Measurements from ENCODE around the gene YOD1. TPM values are rescaled to one million over a fixed set of nuclear protein-coding genes. Genes with fewer than 3 reads are reported as not detected.
A peak's percentile ranks its signal among the peaks of the same experiment; 100 is the strongest.

YOD1 gene
- total and polyA plus RNA-seq, 10 of the 15 experiments (the other 5 are each of a cell fraction or from before 2014, with no cell fraction given): 2.1 to 7.9 (median 5.0) TPM

GRCh38 chr1:207077470-207078377 lies 26.7 kb upstream of the YOD1 start:
- Histone ChIP-seq H3K4me1 (ENCODE audit: control insufficient read depth, insufficient read depth, low read length) (no peaks in the 10 kb centered on the region), H3K4me2 (ENCODE audit: control insufficient read depth, insufficient read depth) (no peak overlapping the region), H3K9ac (ENCODE audit: control insufficient read depth, insufficient read depth, low read length) (no peak overlapping the region), H3K9me3 (replicated peaks; ENCODE audit: control insufficient read depth, insufficient read depth, low read length) (no peaks in the 10 kb centered on the region), H3K79me2 (ENCODE audit: control insufficient read depth, insufficient read depth, low read length) (no peaks in the 10 kb centered on the region), H4K20me1 (ENCODE audit: control insufficient read depth, insufficient read depth) (no peaks in the 10 kb centered on the region), H2AFZ (ENCODE audit: control insufficient read depth, low read depth, low read length) (no peak overlapping the region), H3K27ac (ENCODE audit: control insufficient read depth, insufficient read depth) (no peak overlapping the region), H3K27me3 (replicated peaks in 1 of 2; ENCODE audit: control insufficient read depth in 2 of 2, insufficient read depth in 2 of 2, low read length in 1 of 2) (no peaks in the 10 kb centered on the region), H3K4me3 (no peak overlapping the region), H3K36me3 (ENCODE audit: control insufficient read depth in 2 of 2, insufficient read depth in 2 of 2, low read length in 1 of 2) (no peaks in the 10 kb centered on the region)
- FAIRE-seq: peak; percentile 96
- ATAC-seq: peak; percentile 94
- ChIA-PET POLR2A (no interaction called here), CTCF (interaction anchor here (0.6 to 10.2 kb wide), 8 partner anchors 25 to 422 kb away, joined by 3 to 154 read pairs (median 16); partner anchors contain the start of genes PFKFB2 and YOD1), RAD21 (ENCODE audit: unreplicated experiment) (interaction anchor here (1.2 to 1.4 kb wide), 3 partner anchors 28 to 422 kb away, joined by 3 to 7 read pairs (median 3); no protein-coding TSS in a partner anchor), SMC1A (ENCODE audit: uncharacterized antibody, unreplicated experiment) (interaction anchor here (0.6 to 7.7 kb wide), 12 partner anchors 9 to 353 kb away, joined by 3 to 66 read pairs (median 3); partner anchors contain the start of gene YOD1)
- TF ChIP-seq ZNF24 (IDR thresholded peaks at IDR 0.05) (0 out of 2 replicates have a peak, but pooled peaks have one; percentile 24), ZNF622 (IDR thresholded peaks at IDR 0.05) (no peak), RAD21 (IDR thresholded peaks at IDR 0.05; ENCODE audit: insufficient read depth, low read depth, low read length) (peak; percentile 94), YY1 (IDR thresholded peaks at IDR 0.05; ENCODE audit: low read depth, low read length) (0 out of 2 replicates have a peak, but pooled peaks have one; percentile 49), CTCF (IDR thresholded peaks at IDR 0.05 in 2 of 3, conservative IDR thresholded peaks at IDR 0.05 in 1 of 3; ENCODE audit: control insufficient read depth in 2 of 3, extremely low read depth in 1 of 3, insufficient read depth in 1 of 3, low read depth in 3 of 3, low read length in 3 of 3) (peak; percentile 85 to 95 (median 92); a peak in 5 of 6 replicates), SMC3 (IDR thresholded peaks at IDR 0.05; ENCODE audit: borderline replicate concordance, low read length) (peak; percentile 86), TCF3 (IDR thresholded peaks at IDR 0.05; ENCODE audit: borderline replicate concordance, insufficient read depth, low read depth, low read length) (no peak), CEBPZ (IDR thresholded peaks at IDR 0.05; ENCODE audit: low read depth, low read length) (no peak), RELA (IDR thresholded peaks at IDR 0.05; ENCODE audit: borderline replicate concordance, partially characterized antibody) (no peak), MYC (IDR thresholded peaks at IDR 0.05; ENCODE audit: insufficient read depth, insufficient read length, insufficient replicate concordance, low read length, severe bottlenecking) (no peak), E4F1 (IDR thresholded peaks at IDR 0.05; ENCODE audit: borderline replicate concordance, partially characterized antibody) (no peak)
- WGBS (ENCODE audit: insufficient coverage, insufficient replicate concordance, low lambda C conversion rate, missing lambda C conversion rate): 40% methylated on average over 6 of the region's 6 CpGs
- no TSS peak for BruUV-seq (replicated peaks)
- intact Hi-C loops (cut with micrococcal nuclease; ENCODE audit: unreplicated experiment): loop anchor here (1.0 to 5.0 kb wide), 5 partner anchors 27 to 94 kb away; no protein-coding TSS in a partner anchor
- DNase-seq (ENCODE audit: low read depth, low spot score): peak; percentile 53
- in situ Hi-C loops (cut with MboI): loop anchor here (5.0 kb wide), 1 partner anchor 330 kb away; no protein-coding TSS in a partner anchor
